A549 treated with AZD9567 at 1 μM for 4 hours (cell line): ENCODE results near the gene KLF11. TPM values are rescaled to one million over a fixed set of nuclear protein-coding genes. Genes with fewer than 3 reads are reported as not detected.

ENCODE experiments used
- total RNA-seq: library from RNA; stranded (reverse); fragments of 200-300 nt; extraction: Qiagen RNA extraction; gene quantifications from 5 replicates; pipeline ENCODE4 v1.2.3, GENCODE V29; 2022; ENCODE audit not compliant: insufficient read depth

Gene KLF11
- total RNA-seq = 2.8 to 6.4 TPM (median 3.8 TPM) in 5 replicates

DNA sequence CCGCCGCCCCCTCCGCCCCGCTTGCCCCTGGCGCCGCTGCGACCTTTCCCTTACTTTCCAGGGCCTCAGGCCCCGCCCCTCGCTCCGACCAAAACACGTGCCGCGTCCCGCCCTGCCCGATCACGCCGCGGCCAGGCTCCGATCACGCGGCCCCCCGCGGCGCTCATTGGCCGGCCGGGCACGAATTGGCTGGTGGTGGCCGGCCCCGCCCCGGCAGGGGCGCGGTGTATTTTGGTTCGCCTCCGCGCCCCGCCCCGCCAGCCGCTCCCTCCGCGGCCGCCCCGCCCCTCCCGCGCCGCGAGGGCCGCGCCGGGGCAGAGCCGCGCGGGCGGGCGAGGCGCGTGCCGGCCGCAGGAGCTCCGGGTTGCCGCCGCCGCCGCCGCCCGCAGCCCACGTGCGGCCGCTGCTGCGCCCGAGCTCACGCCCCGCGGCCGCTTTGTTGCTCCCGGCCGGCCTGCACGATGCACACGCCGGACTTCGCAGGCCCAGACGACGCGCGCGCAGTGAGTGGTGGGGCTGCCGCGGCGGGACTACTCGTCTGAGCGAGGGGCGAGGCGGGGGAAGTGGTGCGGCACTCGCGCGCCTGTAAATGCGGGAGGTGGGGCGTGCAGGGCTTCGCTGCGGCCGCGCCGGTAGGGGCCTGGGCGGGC, at the start of gene KLF11:
KLF11 (plus strand) TSS at position 295 of the 650 bp plus-strand sequence; CDS start at position 462, 167 bp downstream.

DNA sequence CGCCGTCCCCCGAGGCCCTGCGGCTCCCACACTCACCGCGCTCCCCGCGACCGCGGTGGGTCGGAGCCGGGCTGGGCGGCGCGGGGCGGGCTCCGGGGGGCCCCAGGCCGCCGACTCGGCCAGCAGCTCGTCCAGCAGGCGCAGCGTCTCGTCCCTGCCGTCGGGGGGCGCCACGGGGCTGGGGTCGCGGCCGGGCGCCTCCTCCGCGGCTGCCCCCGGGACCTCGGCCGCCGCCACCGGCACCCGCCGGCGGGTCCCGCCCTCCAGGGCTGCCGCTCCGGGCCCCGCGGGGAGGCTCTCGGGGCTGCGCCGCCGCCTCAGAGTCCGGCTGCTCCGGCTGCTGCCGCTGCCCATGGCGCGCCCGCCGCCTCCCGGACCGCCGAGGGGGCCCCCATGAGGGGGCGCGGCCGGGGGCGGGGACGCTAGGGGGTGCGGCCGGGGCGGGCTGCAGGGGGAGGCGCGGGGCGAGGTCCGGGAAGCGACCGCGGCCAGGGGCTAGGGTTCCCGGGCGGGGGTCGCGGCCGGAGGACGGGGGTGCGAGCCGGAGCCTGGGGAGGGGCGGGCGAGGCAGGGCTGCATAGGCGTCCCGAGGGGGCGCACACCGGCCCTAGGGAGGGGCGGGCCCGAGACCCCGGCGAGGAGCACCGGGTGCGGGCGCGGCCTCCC, 36.7 kb downstream of the KLF11 start, which contains the start of gene CYS1:
CYS1 (minus strand) TSS at position 542 of the 666 bp plus-strand sequence; CDS start at position 354, 188 bp downstream.

Other genes starting within 250 kb of the KLF11 start
- 21.2 to 39.0 TPM (median 26.9 TPM) in 5 replicates for gene TAF1B, start 200.1 kb upstream of the KLF11 start, total RNA-seq
- 0.59 to 1.3 TPM (median 1.1 TPM) in 4 of 5 replicates, not detected in the other for gene GRHL1, start 91.9 kb upstream of the KLF11 start, total RNA-seq
- 1.2 to 1.9 TPM (median 1.4 TPM) in 5 replicates for gene CYS1, start 36.9 kb downstream of the KLF11 start, total RNA-seq
- 195 to 236 TPM (median 224 TPM) in 5 replicates for gene RRM2, start 79.2 kb downstream of the KLF11 start, total RNA-seq